RPMI8226 (cell line): ENCODE data around the gene ZNF549.

Experiments
- DNase-seq: peaks from one replicate; pipeline ENCODE4 v3.0.0-alpha.2; 2015

ZNF549 gene

GRCh38 chr19:57570707-57571106, 43.6 kb downstream of the ZNF549 start:
- DNase-seq = no peak

- no peak for DNase-seq
Measured at GRCh38 chr19:57572415-57572947, 45.3 kb downstream of the ZNF549 start.

DNA sequence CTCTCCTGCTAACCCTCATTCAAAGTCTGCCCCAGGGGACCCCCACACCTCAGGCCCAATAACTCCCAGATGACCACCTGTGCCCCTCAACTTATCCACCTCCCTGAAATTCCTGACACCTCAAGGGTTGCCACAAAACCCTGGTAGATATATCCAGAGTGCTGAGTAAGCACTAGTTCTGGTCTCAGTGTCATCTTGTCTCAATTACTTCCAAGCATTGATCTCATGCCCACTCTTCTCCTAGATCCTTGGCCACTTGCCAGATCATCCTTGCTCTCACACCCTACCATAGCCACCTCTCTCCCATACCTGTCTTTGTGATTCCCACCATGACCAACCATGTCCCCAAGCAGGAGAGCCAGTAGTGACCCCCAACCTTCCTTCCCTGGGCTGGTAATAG, 49.5 kb downstream of the ZNF549 start:
- no peak for DNase-seq

GRCh38 chr19:57578487-57579205, 51.5 kb downstream of the ZNF549 start, which contains the start of gene ZNF416:
Gene ZNF416, minus strand, starts transcription at chr19:57578911. Its CDS starts 207 bp downstream, at chr19:57578704.
- DNase-seq = peak; percentile 99

GRCh38 chr19:57583104-57583520, 56.0 kb downstream of the ZNF549 start:
- DNase-seq = no peak

GRCh38 chr19:57583521-57584416, 56.6 kb downstream of the ZNF549 start, which contains the start of gene ZIK1:
Gene ZIK1, plus strand, starts transcription at chr19:57584145. Its CDS starts 212 bp downstream, at chr19:57584357.
- DNase-seq = peak; percentile 96

- no peak for DNase-seq
Measured at GRCh38 chr19:57587529-57587928, 60.4 kb downstream of the ZNF549 start.

- DNase-seq = no peak
Measured at GRCh38 chr19:57599377-57599760, 72.2 kb downstream of the ZNF549 start.

DNA sequence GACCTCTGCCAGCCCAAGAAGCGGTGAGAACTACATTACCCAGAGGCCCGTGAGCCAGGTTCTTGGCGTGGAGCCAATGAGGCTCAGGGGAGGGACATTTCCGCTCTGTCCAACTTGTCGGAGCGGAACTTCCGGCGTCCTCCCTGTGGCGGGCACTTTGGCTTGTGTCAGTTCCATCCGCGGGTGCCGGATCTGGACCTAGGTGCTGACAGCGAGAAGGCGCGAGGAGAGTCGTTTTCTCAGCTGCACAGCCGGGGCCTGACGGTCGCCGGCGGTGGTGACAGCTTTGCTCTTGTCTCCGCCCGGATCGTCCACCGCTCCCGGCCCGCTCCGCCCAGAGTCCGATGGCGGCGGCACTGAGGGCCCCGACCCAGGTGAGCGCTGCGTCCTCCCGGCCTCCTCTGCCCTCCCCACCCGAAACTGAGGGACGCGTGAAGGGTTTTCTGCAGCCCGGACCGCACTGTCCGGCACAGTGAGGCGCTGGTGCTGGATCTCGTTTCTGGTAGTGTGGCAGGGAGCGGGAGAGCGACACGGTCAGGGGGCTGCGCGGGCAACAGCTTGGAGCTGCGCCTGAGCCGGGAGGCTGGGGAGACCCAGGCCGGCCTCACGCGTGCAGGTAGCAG, 72.7 kb downstream of the ZNF549 start, which contains the start of gene ZNF530:
Gene ZNF530, plus strand, starts transcription at position 125 of the 623 bp plus-strand sequence. CDS start 4,461 bp downstream, outside the sequence.
- peak; percentile 97 for DNase-seq

DNA sequence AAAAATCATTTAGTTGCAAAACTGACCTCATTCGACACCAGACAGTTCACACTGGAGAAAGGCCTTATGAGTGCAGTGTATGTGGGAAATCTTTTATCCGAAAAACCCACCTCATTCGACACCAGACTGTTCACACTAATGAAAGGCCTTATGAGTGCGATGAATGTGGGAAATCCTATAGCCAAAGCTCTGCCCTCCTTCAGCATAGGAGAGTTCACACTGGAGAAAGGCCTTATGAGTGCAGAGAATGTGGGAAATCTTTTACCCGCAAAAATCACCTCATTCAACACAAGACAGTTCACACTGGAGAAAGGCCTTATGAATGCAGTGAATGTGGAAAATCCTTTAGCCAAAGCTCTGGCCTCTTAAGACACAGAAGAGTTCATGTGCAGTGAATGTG, 79.8 kb downstream of the ZNF549 start:
- no peak for DNase-seq
